Muscle of leg (tissue), 11 donors: ENCODE data around the gene PEX6. TPM values are rescaled to one million over a fixed set of nuclear protein-coding genes. Genes with fewer than 3 reads are reported as not detected.

ENCODE experiments used
- DNase-seq: peaks from one replicate; pipeline ENCODE4 v3.0.0; 2013
- H3K27ac ChIP-seq: one replicate; pipeline ENCODE4 v1.5.1; 2013; ENCODE audit warnings: mild to moderate bottlenecking, low read length, control low read depth
- H3K27me3 ChIP-seq: one replicate; pipeline ENCODE4 v1.6.1; 2013; ENCODE audit warnings: low read length; ENCODE audit not compliant: control insufficient read depth, insufficient read depth
- H3K36me3 ChIP-seq: one replicate; pipeline ENCODE4 v1.6.1; 2013; ENCODE audit warnings: low read length; ENCODE audit not compliant: control insufficient read depth, insufficient read depth
- H3K4me1 ChIP-seq: one replicate; pipeline ENCODE4 v1.6.1; 2013; ENCODE audit warnings: low read length; ENCODE audit not compliant: control insufficient read depth, insufficient read depth
- H3K4me3 ChIP-seq: one replicate; pipeline ENCODE4 v1.5.1; 2013; ENCODE audit warnings: low read length, control low read depth
- H3K9me3 ChIP-seq: replicated peaks from 2 replicates; pipeline ENCODE4 v1.6.1; 2013; ENCODE audit warnings: low read depth, low read length; ENCODE audit not compliant: control insufficient read depth
- WGBS: methylation state at CpG from one replicate; pipeline ENCODE4 v1.1.5; 2013; ENCODE audit warnings: missing lambda C conversion rate; ENCODE audit not compliant: insufficient coverage; 5-methylcytosine and 5-hydroxymethylcytosine counted together
- polyA plus RNA-seq, 8 donors: library from polyadenylated mRNA; unstranded; fragments of 120-200 nt; gene quantifications; one replicate each; pipeline versions ENCODE4 v1.2.1 to v1.2.3, GENCODE V29; 2013; ENCODE audit warnings: inconsistent platforms in 1 of 8, low replicate concordance in 1 of 8; ENCODE audit not compliant: insufficient read length in 8 of 8, insufficient read depth in 1 of 8
- total RNA-seq: library from RNA; stranded (reverse); fragments of 120-200 nt; gene quantifications from one replicate; pipeline ENCODE4 v1.2.4, GENCODE V29; 2013

Gene PEX6
- total and polyA plus RNA-seq, 9 donors: 13.0 to 28.4 (median 17.7) TPM

- no peaks in the 10 kb centered on the region for H3K27me3 ChIP-seq
- 100% methylated on average over 4 of the region's 12 CpGs for WGBS
- no peak overlapping the region for H3K4me3 ChIP-seq
- no peaks in the 10 kb centered on the region for H3K9me3 ChIP-seq
- H3K4me1 ChIP-seq: no peaks in the 10 kb centered on the region
- H3K27ac ChIP-seq: no peak overlapping the region
- H3K36me3 ChIP-seq: peaks cover 77% of the 10 kb centered on the region
- DNase-seq: no peak
Observed at GRCh38 chr6:42968126-42968701, 10.8 kb downstream of the PEX6 start.

- DNase-seq: no peak
- Histone ChIP-seq H3K4me1 (no peaks in the 10 kb centered on the region), H3K27ac (no peak overlapping the region), H3K27me3 (no peaks in the 10 kb centered on the region), H3K36me3 (peaks cover 83% of the 10 kb centered on the region), H3K9me3 (no peaks in the 10 kb centered on the region), H3K4me3 (no peak overlapping the region)
- 95% methylated on average over 10 of the region's 11 CpGs for WGBS
Observed at GRCh38 chr6:42967228-42967627, 11.8 kb downstream of the PEX6 start.

- WGBS: 85% methylated on average over 3 of the region's 7 CpGs
- Histone ChIP-seq H3K4me1 (no peaks in the 10 kb centered on the region), H3K27ac (no peak overlapping the region), H3K9me3 (no peaks in the 10 kb centered on the region), H3K27me3 (no peaks in the 10 kb centered on the region), H3K4me3 (no peak overlapping the region), H3K36me3 (peaks cover 82% of the 10 kb centered on the region)
- DNase-seq: no peak
Observed at GRCh38 chr6:42966571-42966970, 12.4 kb downstream of the PEX6 start.

- Histone ChIP-seq H3K36me3 (peaks cover 65% of the 10 kb centered on the region), H3K4me3 (no peak overlapping the region), H3K4me1 (peaks cover 13% of the 10 kb centered on the region), H3K27ac (no peak overlapping the region), H3K9me3 (no peaks in the 10 kb centered on the region), H3K27me3 (peaks cover 11% of the 10 kb centered on the region)
- DNase-seq: no peak
- 80% methylated on average over 7 of the region's 9 CpGs for WGBS
Observed at GRCh38 chr6:42963855-42964605, 15.0 kb downstream of the PEX6 start.

DNA sequence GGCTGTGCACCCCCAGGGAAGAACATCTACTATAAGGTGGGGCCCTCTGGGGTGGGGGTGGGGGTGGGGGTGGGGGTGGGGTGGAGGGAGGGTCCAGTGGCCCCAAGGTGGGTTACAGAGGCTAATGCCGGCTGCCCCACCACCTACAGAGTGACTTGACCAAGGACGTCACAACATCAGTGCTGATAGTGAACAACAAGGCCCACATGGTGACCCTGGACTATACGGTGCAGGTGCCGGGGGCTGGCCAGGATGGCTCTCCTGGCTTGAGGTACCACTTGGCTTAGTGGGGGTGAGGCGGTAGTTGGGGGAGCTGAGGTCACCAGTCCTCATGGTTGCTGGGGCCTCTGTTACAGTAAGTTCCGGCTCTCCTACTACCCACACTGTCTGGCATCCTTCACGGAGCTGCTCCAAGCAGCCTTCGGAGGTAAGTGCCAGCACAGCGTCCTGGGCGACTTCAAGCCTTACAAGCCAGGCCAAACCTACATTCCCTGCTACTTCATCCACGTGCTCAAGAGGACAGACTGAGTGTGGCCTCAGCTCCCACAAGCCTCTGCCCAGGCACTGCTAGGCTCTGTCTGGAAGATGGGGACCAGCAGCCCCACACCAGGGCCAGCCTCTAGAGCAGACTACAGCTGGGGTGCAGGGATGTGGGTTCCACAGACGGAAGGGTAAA is 15.7 kb downstream of the PEX6 start:
- Histone ChIP-seq H3K27me3 (peaks cover 11% of the 10 kb centered on the region), H3K9me3 (no peaks in the 10 kb centered on the region), H3K27ac (no peak overlapping the region), H3K36me3 (peaks cover 58% of the 10 kb centered on the region), H3K4me1 (peaks cover 13% of the 10 kb centered on the region), H3K4me3 (no peak overlapping the region)
- no peak for DNase-seq
- WGBS: 82% methylated on average over 8 of the region's 12 CpGs

GRCh38 chr6:42962502-42963178 is 16.3 kb downstream of the PEX6 start:
- Histone ChIP-seq H3K27ac (no peak overlapping the region), H3K27me3 (peaks cover 11% of the 10 kb centered on the region), H3K4me1 (peaks cover 13% of the 10 kb centered on the region), H3K9me3 (no peaks in the 10 kb centered on the region), H3K4me3 (no peak overlapping the region), H3K36me3 (peaks cover 52% of the 10 kb centered on the region)
- no peak for DNase-seq
- 85% methylated on average over 4 of the region's 13 CpGs for WGBS

GRCh38 chr6:42962096-42962495 is 16.9 kb downstream of the PEX6 start:
- 88% methylated on average over 5 of the region's 12 CpGs for WGBS
- no peak for DNase-seq
- Histone ChIP-seq H3K27me3 (peaks cover 11% of the 10 kb centered on the region), H3K27ac (no peak overlapping the region), H3K4me1 (peaks cover 13% of the 10 kb centered on the region), H3K9me3 (no peaks in the 10 kb centered on the region), H3K36me3 (peaks cover 46% of the 10 kb centered on the region), H3K4me3 (no peak overlapping the region)

DNA sequence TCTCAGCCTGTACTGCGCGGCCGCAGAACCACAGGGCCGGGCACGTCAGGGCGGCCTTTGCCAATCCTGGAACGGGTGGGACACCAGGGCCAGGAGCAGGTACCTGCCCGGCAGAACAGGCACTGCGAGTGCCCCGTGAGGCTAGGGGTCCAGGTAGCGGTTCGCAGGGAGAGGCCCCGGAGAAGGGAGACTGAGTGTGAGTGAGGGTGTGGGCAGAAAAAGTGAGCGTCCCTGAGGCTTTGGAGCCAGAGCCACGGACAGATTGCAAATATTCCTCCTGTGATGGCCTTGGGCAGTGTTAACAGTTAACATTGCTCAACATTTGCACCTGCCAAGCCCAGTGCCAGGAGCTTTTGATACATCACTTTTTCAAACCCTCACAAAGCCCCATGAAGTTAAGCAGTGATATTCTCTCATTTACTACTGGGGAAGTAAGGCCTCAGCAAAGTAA is 17.9 kb downstream of the PEX6 start:
- 19% methylated on average over 15 of the region's 15 CpGs for WGBS
- Histone ChIP-seq H3K4me3 (peak overlapping the region; percentile 46), H3K27me3 (peaks cover 11% of the 10 kb centered on the region), H3K36me3 (peaks cover 38% of the 10 kb centered on the region), H3K9me3 (no peaks in the 10 kb centered on the region), H3K27ac (no peak overlapping the region), H3K4me1 (peaks cover 13% of the 10 kb centered on the region)
- DNase-seq: no peak

DNA sequence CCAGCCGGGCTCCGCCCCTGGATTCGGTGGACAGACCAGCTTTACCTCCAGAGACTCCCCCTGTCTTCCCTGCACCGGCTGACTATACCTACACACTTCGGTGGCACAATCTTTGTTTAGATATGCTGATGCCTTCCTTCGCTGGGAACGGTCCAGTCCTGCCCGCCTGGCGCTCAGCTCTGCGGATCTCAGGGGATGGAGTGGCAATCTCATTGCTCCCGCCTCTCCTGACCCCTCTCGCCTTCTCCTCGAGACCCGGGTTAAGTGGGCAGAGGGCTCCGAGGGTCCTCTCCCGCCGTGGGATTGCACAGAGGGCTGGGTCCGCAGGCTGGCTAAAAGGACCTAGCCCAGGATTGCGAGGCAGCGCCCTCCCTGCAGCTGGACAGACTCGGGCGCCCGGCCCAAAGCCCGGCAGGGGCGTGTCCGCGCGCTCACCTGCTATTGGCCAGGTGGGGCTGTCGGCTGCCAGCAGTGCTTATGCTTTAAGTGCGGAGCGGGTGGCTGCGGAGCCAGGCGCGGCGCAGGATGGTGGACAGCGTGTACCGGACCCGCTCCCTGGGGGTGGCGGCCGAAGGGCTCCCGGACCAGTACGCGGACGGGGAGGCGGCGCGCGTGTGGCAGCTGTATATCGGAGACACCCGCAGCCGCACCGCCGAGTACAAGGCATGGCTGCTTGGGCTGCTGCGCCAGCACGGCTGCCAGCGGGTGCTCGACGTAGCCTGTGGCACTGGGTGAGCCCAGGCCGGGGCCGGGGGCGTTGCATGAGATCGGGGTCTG is 18.6 kb downstream of the PEX6 start, which contains the start of gene GNMT:
TSS of gene GNMT (plus strand) at position 512 of the 777 bp plus-strand sequence. CDS start at position 526, 14 bp downstream.
- H3K9me3 ChIP-seq: no peaks in the 10 kb centered on the region
- WGBS: 2% methylated on average over 61 of the region's 62 CpGs
- H3K27ac ChIP-seq: no peak within 1 kb of the TSS
- DNase-seq: peak; percentile 38
- H3K36me3 ChIP-seq: peaks cover 32% of the 10 kb centered on the region
- peaks cover 13% of the 10 kb centered on the region for H3K4me1 ChIP-seq
- H3K4me3 ChIP-seq: peak within 1 kb of the TSS; percentile 46
- H3K27me3 ChIP-seq: peaks cover 11% of the 10 kb centered on the region
